Fibroblast of skin of right biceps (primary cell): ENCODE data around the gene KCNQ4.

ENCODE experiments used
- DNase-seq: peaks from one replicate; pipeline ENCODE4 v3.0.0-alpha.2; 2013

KCNQ4 gene

DNA sequence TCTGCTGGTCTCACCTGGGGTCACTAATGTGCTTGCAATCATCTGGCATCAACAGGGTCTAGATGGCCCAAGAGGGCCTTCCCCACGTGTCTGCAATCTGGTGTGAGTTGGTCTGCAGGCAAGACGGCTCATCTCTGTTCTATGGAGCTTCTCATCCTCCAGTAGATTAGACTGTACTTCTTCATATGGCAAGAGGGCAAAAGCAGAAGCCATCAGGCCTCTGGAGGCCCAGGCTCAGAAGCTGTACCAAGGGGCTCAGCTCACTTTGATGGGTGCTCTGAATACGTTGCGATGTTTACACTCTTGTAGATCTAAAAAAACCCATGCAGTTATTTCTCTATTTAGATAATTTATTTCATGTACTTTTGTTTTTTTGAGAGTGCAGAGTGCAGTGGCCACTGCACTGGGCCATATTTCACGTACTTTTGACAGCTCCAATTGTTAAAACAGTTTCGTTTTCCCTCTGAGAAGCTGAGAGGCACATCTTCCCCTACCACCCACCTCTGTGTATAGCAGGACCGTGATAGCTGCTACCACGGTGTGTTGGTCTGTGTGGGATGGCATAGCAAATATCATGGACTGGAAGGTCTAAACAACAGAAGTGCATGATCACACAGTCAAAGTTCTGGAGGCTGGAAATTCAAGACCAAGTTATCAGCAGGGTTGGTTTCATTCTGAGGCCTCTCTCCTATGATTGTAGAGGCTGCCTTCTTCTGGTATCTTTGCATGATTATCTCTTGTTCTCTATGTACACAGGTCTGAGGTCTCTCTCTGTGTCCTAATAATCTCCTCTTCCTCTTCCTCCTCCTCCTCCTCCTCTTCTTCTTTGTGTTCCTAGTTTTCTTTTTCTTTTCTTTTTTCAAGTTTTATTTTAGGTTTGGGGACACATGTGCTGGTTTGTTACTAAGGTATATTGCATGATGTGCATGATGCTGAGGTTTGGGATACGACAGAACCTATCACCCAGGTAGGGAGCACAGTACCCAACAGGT is 61.6 kb downstream of the KCNQ4 start:
- DNase-seq, result no peak

DNA sequence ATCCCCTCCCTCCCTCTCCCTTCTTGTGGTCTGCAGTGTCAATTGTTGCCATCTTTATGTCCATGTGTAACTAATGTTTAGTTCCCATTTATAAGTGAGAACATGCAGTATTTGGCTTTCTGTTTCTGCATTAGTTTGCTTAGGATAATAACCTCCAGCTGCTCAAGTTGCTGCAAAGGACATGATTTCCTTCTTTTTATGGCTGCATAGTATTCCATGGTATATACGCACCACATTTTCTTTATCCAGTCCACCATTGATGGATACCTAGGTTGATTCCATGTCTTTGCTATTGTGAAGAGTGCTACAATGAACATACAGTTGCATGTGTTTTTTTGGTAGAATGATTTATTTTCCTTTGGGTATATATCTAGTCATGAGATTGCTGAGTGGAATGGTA is 62.3 kb downstream of the KCNQ4 start:
- DNase-seq, result no peak

DNA sequence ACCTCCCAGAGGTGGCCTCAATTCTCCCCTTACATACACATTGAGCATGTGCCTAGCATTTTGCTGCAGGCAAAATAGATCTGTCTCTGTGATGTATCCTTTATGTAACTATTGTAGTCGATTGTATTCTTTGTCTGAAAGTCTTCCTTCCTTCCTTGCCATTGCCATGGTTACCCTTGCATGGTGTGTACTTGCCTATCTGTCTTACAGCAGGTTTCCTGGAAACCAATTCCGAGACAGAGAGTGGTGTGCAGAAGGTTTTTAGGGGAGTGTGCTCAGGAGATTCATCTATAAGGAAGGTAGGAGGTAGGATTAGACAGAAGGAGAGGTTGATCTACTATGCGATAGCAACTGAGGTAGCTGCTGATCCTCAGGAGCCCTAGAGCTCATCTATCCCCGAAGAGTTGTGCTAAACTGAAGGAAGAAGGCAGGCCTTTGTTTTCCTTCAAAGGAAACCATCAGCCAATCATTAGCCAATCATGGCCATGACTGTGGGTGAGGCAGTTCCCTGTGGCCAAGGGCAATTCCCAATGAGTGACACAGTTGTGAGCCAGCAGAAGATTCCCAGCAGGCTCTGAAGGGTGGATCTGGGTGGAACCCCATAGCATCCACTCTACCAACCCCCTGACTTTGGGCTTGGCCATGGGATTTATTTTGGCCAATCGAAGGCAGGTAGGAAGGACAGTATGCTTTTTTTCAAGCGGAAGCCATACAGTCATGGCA is 63.6 kb downstream of the KCNQ4 start:
- DNase-seq, result no peak

DNA sequence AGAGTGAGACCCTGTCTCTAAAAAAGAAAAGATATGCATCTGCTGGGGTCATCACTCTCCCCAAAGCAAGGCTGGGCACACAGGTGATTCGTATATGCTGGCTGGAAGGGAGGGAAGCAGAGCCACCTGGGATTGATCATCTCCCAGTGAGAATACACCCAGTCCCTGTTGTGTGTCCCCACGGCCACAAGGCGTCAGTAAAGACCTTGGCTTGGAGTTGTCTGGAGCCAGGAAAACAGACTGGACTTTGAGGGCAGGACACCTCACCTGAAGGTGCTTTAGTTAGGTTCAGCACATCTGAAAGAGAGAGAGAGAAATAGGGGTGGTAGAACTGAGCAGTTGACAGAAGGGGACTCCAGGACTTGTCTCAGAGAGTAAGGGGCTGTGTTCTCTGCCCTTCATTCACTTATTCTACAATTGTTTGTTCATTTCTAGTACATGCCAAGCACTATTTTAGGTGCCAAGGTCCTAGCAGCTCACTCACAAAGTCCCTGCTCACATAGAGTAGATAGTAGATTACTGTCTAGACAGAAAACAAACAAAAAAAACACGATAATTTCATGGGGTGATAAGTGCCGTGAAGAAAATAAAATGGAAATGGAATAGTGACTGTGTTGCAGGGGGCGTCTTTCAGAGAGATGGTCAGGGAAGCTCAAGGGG is 65.1 kb downstream of the KCNQ4 start:
- DNase-seq, result peak; percentile 66

DNA sequence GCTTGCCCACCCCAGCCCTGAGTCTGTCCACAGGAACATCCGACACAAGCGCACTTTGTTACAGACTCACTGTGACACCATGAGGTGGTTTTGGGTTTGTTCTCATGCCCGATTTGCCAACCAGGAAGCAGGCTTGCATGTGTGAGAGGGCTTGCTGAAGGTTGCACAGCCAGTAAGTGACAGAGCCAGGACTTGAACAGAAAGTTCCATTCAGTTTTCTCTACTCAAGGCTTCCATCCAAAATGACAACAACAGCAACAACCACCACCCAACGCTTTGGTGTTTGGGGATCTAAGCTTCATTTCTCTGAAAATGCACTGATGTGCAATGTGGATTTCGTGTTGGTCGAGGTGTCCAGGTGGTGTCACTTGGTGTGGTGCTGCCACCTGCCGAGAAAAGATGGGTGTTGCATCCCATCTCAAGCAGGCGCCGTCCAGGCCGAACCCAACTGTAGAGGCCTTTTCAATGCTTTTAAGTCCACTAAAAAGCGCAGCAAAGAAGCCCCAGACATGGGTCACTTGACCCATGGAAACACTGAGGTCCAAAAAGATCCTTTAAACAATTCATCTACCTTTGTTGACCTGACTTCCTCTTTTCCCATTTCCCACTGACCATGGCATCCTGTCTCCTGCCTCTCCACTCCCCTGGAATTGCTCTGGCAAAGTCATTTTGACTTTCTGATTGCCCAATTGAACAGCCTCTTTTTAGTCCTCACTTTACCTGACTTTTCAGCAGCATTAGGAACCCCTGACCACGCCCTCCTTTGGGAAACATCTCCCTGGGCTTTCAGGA is 66.4 kb downstream of the KCNQ4 start:
- DNase-seq, result peak; percentile 48

DNA sequence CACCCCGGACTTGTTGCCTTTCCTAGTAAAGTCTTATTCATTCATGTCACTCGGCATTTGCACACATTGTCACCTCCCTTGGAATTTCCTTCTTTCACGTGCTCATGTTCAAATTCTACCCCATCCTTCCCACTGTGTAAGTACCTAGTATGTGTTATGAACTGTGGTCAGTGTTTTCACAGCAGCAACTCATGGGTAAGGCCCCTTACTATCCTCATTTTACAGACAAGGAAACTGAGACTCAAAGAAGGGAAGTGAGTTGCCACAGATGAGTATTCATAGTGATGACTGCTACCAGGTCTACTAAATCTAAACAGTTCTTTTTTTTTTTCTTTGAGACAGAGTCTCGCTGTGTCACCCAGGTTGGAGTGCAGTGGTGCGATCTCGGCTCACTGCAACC is 68.1 kb downstream of the KCNQ4 start:
- no peak for DNase-seq

DNA sequence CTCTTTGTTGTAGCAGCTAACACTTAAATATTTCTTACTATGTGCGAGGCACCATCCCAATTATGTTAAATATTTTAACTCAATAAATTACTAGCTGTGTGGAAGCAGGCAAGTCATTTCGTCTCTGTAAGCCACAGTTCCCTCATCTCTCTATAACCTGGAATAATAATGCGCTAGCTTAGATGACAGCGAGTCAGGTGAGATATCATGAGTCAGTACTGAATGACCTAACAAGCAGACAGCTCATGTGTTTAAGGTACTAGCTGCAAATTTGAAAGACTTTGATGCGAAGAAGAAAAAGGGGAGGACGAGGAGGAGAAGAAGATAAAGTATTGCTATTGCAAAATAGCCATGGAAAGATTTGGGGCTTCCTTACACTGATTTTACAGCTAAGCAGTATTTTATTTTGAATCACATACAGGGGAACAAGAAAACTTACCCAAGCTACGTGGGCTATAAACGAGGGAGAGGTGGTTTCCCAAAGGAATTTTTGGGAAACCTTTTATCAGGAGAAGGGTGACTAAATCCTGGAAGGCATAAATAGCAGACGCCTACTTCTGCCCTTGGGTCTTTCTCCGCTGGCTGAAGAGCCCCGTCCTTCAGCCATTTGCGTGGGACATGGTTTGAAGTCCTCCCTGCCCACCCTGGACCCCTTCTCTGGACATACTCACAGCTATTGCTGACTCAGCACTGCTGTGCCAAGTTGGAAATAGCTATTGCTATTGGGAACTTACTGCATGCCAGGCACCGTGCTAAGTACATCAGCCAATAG is 69.7 kb downstream of the KCNQ4 start:
- DNase-seq, result no peak

DNA sequence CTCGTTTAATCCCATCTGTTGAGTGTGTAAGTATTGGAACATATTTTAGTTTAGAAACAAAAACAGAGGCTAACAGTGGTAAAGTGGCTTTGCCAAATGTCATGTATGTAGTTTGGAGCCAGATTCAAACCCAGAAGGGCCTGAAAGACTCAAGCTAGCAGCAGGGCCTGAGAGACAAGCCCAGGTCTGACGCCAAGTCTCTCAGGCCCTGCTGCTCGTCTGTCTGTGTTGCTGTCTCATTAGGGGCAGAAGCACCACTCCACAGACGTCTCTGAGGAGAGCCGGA is 70.2 kb downstream of the KCNQ4 start:
- DNase-seq, result no peak

DNA sequence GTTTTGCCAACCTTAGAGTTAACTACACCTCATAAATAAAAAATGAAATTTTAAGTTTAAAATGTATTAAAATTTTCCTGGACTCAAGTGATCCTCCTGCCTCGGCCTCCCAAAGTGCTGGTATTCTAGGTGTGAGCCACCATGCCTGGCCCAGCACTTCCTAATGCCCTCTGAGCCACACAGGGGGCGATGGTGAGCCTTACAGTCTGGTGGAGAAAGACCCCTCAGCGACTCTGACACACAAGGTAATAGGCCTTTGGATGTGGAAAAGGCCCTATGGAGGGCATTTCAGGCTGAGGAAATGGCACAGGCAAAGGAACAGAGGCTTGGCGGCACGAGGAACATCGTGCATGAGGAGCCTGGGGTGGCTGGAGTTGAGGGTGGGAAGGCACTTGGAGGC is 71.9 kb downstream of the KCNQ4 start:
- no peak for DNase-seq

DNA sequence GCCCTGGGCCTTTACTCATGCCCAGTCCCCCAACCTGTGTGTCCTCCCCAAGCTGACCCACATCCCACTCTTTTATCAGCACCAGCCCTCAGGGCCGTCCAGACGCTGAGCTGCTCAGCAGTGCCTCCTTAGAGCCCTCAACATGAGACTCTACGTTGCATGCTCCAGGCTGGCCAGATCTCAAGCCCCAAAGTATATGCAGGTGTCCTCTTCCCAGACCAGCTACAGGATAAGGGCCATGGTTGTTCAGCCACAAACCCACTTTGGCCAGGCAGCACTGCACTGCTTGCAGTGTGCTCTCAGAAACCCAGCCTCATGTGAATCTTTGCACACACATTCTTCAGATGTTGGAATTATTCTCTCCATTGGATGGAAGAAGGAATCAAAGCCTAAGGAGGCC is 72.5 kb downstream of the KCNQ4 start:
- no peak for DNase-seq

DNA sequence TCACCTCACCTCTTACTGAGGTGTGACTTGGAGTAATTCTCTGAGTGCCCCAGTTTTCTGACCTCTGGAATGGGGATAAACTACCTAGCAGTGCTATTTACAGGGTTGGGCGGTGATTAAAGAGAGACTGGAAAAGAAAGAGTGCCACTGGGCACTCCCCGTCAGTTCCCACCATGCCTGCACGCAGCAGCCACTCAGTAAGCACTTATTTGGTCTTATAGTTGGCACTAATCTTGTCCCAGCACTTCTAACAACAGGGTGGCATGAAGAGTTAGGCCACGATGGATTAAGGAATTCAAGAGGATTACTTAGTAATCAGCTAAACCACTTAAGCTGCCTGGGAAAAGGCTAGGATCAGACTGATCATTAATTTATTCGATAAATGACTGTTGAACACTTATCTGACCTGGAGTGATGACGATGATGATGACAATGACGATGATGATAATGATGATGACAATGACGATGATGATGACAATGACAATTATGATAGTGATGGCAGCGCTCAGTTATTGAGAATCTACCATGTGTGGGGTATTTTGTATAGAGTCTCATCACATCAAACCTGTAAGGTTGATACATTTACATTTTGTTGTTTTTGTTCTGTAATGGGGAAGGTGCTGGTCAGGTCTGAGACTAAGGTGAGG is 73.2 kb downstream of the KCNQ4 start:
- no peak for DNase-seq

DNA sequence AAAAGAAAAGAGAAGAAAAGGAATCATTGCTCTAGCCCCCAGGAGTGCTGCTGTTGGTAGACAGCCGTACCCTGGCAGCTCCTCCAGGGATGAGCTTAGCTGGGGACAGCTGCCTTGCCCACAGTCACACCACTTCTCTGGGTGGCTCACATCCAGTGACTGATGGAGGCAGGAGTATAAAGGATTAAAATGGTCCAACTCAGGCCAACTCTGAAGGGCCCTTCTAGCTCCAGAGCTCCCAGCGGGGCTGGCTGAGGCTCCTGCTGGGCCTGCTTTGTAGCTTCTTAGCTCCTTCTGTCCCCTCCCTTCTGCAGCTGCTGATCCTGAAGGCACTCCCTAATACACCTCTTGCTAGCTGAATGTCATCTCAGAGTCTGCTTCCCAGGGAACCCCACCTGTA is 74.2 kb downstream of the KCNQ4 start:
- DNase-seq, result no peak

DNA sequence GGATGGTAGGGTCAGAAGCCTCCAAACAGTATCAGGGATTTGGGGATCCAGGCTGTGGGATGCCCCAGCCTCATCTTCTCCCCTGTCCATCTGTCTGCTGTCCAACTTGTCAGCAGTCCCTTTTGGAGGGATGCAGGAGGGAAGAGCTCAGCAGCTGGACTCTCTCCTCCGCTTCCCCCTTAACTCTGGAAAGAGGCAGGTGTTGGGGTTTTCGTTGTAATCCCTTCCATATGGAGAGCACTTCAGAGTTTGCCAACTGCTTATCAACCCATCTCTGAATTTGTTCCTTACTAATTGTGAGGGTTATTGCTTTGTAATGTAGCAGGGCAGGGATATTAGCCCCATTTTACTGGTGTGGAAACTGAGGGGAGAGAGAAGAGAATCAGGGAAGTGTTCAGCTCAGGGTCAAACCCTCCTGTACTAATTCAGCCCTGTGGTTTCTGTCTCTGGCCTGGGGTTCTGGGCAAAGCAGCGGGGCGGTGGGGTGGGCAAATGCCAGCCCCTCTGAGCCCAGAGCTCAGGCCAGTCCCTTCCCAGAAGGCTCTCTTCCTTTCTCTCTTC is 75.3 kb downstream of the KCNQ4 start:
- no peak for DNase-seq

DNA sequence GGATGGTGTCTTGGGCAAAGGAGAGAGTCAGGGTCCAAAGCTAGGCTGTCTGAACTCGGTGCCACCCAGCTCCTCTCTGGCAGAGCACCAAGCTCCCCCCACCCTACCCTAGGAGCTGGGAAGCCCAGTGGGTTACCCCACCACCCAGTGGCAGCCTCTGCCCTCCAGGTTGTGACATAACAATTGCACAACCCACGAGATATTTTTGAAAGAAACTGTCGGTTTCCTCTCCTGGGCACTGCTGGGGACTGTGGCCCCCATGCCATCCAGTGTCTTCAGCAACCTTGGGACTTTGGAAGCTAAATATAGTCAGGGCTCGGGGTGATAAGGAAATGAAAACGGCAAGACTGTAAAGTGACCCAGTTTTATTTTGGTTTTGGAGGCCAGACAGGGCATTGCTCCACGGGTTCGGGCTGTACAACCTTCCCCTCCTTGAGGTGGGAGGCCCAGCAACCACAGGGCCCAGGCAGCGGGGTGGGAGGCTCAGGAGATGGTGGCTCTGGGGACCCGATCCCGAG is 77.2 kb downstream of the KCNQ4 start:
- DNase-seq, result no peak

DNA sequence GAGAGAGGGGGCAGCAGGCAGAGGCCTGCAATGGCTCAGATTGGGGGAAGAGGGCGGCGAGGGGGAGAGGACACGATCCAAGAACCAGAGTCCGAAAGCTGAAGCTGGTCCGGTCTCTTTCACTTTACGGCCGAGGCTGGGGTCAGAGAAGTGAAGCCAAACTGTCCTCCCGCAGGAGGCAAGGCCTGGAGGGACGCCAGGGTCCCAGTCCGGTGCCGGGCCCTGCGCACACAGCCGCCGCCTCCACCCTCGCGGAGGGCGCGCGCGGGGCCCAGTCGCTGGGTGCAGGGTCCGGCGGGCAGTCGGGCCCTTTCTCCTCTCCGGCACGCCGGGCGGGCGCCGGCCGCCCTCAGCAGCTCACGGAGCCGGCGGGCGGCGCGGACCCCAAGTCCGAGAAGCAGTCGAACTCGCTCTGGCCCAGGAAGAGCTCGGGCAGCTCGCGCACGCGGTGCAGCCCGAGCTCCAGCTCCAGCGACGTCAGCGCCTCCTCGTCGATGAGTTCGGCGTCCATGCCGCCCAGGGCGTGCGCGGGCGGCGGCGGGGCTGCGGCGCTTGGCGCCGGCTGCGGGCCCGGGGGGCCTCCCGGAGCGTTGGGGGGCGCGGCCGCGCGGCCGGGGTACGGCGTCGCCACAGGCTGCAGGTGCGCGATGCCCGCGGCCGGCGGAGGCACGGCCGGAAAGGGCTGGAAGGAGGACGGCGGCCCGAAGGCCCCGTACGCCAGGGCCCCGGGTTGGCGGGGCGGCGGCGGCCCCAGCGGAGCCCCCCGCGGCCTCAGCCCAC is 77.8 kb downstream of the KCNQ4 start:
- DNase-seq, result peak; percentile 42

DNA sequence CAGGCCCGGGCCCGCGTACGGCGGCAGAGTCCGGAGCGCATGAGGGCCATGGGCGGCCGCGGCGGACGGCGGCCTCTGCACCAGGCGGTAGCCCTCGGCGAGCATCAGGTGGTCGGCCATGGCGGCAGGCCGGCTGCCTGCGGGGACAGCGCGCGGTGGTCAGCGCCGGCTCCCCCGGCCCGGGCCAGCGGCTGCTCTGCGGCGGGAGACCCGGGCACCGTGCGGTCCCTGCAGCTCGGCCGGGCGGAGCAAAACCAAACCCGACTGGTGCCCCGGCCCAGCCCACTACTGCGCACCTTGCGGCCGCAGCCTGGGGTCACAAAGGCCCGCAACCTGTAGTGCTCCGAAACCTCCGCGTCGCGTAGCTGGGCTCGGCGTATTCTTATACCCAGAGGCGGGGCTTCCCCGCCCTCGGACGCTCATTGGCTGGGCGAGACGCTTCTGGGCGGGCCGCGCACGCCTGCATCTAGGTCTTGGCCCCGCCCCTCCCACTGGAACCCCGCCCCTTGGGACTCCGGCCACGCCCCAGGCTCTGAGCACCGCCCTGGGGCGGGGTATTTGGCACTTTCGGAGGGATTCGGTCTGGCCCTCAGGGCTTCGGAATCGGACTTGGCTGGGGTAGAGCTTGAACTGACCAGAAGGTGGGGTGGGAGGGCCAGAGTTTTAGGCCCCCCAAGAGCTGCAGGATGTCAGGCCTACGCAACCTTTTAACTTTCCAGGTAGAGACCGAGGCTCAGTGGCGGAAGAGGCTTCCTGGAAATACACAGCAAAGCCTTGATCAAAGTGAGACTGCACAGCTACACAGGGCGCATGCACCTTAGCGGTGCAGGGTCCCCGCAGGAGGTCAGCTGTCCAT is 78.6 kb downstream of the KCNQ4 start, which contains the start of gene CITED4:
TSS of gene CITED4 (minus strand) at position 356 of the 856 bp plus-strand sequence. CDS start at position 120, 236 bp downstream.
- DNase-seq, result peak; percentile 90

DNA sequence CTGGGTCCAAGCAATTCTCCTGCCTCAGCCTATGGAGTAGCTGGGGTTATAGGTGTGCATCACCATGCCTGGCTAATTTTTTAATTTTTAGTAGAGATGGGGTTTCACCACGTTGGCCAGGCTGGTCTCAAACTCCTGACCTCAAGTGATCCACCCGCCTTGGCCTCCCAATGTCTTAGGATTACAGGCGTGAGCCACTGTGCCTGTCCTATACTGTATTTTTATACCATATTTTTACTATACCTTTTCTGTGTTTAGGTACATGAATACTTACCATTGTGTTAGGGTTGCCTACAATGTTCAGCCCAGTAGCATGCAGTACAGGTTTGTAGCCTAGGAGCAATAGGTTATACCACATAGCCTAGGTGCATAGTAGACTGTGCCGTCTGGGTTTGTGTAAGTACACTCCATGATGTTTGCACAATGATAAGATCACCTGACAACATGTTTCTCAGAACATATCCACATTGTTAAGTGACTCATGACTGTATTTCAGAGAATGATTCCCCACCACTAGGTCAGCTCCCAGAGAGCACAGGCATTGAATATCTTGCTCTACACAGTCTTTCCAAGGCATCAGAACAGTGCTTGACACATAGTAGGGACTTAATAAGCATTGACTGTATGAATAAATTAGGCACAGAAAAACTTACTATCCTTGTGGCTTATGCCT is 84.6 kb downstream of the KCNQ4 start:
- DNase-seq, result peak; percentile 53

DNA sequence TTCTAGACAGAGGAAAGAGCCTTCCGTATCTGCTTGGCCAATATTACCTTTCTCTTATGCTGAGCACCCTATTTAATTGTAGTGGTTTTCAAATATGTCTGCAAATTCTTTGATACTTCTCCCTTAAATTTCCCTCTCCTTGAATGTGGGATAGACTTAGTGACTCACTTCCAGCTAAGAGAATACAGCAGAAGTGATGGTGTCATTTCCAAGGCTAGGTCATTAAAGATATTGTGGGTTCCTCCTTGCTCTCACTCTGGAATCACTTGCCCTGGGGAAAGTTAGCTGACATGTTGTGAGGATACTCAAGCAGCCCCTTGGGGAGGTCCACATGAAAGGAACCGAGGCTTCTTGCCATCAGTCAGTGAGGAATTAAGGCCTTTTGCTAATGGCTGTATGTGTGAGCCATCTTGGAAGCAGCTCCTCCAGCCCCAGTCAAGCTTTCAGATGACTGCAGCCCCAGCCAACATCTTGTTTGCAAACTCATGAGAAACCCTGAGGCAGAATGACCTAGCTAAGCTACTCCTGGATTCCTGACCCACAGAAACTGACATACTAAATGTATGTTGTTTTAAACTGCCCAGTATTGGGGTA is 86.6 kb downstream of the KCNQ4 start:
- peak; percentile 46 for DNase-seq
